T-helper 17 cell (primary cell): ENCODE results near the gene SPEG. TPM values are rescaled to one million over a fixed set of nuclear protein-coding genes. Genes with fewer than 3 reads are reported as not detected.

ENCODE experiments used
- ATAC-seq: fragments of 150-1000 bp; cut with Tn5 transposase; 2 replicates; pipeline ENCODE4 v1.10.0; 2021; ENCODE audit warnings: mild to moderate bottlenecking, moderate library complexity
- DNase-seq, 3 donors: peaks; one replicate each; pipeline versions ENCODE4 v3.0.0 to v3.0.0-alpha.2; 2020 to 2021
- H3K9me3 ChIP-seq: one replicate; pipeline ENCODE4 v1.7.0; 2013; ENCODE audit warnings: low read length, mild to moderate bottlenecking; ENCODE audit not compliant: control insufficient read depth, poor library complexity, severe bottlenecking
- H3K27ac Mint-ChIP-seq: one replicate; pipeline ENCODE4 v1.8.0; 2022; ENCODE audit warnings: mild to moderate bottlenecking, moderate library complexity, mixed read lengths
- H3K27me3 Mint-ChIP-seq: one replicate; pipeline ENCODE4 v1.8.0; 2022; ENCODE audit warnings: mixed read lengths
- H3K36me3 Mint-ChIP-seq: one replicate; pipeline ENCODE4 v1.8.0; 2022; ENCODE audit warnings: low read depth, mixed read lengths
- H3K4me1 Mint-ChIP-seq: one replicate; pipeline ENCODE4 v1.8.0; 2022; ENCODE audit warnings: mild to moderate bottlenecking, mixed read lengths
- H3K4me3 Mint-ChIP-seq: one replicate; pipeline ENCODE4 v1.8.0; 2022; ENCODE audit warnings: mild to moderate bottlenecking, moderate library complexity, mixed read lengths
- total RNA-seq, 4 donors: library from RNA in 2 of 4; stranded (reverse) in 2 of 4; gene quantifications; one replicate each; pipeline ENCODE4 v1.2.3 and lab custom pipeline; 2022 to 2026

SPEG gene
- total RNA-seq, 2 donors from 2014 or later: 7.3 to 8.4 TPM

DNA sequence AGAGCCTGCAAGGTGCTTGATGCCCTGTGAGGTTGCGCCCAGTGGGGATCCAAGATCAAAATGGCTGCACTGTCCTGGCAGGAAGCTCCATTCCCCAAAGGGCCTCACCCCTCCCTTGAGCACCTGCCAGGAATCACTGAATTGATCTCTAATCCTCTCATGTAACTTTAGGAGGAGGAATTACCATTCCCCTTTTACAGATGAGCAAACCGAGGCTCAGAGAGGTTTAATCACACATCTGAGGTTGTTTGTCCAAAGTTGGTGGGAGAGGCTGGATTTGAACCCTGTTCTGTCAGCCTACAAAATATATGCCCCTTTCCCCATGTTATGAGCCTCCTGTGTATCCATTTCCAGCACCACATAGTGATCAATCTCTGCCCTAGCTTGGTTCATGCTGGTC, 90.2 kb downstream of the SPEG start:
- H3K27me3 Mint-ChIP-seq: peaks cover 92% of the 10 kb centered on the region
- no peak overlapping the region for H3K4me3 Mint-ChIP-seq
- DNase-seq: no peak
- H3K27ac Mint-ChIP-seq: no peak overlapping the region
- no peaks in the 10 kb centered on the region for H3K9me3 ChIP-seq
- H3K36me3 Mint-ChIP-seq: peaks cover 16% of the 10 kb centered on the region
- ATAC-seq: no peak
- peaks cover 17% of the 10 kb centered on the region for H3K4me1 Mint-ChIP-seq

DNA sequence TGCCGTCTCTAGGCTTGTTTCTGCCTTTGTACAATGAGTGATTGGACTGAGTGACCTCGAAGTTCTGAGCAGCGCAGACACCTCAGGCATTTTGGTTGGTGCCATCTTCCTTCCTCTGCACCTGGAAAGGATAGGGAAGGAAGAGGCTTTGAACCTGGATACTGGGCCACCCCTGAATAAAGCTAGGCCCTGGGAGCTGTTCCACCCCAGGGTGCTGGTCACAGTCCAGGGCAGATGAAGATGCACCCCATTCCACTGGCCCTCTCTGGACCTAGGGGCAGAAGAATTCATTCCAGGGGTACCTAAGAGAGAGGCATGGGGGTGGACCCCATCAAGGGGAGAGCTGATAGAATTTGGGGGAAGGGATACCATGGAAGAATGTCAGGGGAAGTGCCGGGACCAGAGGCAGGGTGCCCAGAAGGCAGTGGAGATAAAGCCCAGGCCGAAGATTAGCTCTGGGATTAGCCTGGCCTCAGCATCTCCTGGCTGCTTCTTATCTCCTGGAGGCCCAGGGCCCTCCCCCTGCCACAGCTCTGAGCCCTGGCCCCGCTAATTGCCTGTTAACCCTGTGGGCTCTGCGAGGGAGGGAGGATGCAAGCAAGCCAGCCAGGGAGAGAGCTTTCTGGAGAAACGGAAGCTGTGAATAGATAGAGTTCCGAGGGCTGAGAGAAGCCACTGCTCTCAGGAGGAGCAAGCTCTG, 91.0 kb downstream of the SPEG start:
- peaks cover 22% of the 10 kb centered on the region for H3K4me1 Mint-ChIP-seq
- H3K27me3 Mint-ChIP-seq: peaks cover 92% of the 10 kb centered on the region
- DNase-seq (no peak), ATAC-seq (no peak)
- H3K9me3 ChIP-seq: no peaks in the 10 kb centered on the region
- no peak overlapping the region for H3K27ac Mint-ChIP-seq
- no peak overlapping the region for H3K4me3 Mint-ChIP-seq
- peaks cover 16% of the 10 kb centered on the region for H3K36me3 Mint-ChIP-seq

DNA sequence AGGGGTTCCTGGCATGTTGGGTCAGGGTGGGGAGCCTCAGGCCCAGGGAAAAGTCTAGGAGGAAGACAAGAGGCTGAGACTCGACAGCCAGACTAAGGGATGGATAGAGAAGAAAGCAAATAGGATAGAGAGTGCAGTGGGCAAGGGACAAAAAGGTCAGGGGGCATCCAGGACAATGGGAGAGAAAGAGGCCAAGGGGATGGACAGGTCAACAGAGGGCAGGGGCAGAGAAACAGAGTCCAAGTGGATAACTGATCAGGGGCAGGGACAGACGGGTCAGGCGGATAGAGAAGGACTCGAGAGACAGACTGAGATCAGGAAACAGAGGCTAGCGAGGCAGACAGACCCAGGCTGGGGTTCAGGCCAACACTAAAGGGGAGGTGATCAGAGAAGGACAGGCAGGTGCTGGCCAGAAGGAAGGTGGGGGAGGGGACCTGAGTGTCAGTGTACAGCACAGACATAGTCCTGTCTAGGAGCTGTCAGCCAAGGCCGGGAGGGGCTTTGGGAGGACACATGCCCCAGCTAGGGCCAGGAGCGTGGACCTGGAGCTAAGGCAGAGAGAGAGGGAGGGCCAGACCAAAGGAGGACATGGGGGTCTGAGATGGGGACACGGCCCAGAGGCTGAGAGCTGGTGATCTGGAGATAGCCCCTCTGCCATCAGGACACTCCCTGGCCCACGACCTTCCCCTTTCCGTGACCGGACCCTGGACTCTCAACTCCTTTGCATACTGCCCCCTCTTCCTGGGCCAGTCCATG, 91.9 kb downstream of the SPEG start:
- H3K36me3 Mint-ChIP-seq: peaks cover 16% of the 10 kb centered on the region
- DNase-seq: no peak
- peaks cover 19% of the 10 kb centered on the region for H3K4me1 Mint-ChIP-seq
- no peak overlapping the region for H3K4me3 Mint-ChIP-seq
- ATAC-seq: no peak
- H3K9me3 ChIP-seq: no peaks in the 10 kb centered on the region
- no peak overlapping the region for H3K27ac Mint-ChIP-seq
- H3K27me3 Mint-ChIP-seq: peaks cover 92% of the 10 kb centered on the region

DNA sequence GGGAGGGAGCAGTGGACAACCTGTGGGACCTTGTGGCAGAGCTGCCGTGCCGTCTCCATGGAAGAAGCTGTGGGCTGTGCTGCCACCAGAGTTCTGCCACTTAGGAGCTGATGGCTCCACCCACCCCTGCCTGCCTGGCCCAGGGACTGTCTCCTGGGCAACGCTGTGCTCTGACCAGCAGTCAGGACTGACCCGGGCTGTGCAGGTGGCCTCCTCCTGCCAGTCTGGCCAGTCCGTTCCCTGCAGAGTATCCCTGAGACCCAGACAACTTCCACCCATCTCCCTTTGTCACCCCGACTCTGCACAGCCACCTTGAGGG, 92.4 kb downstream of the SPEG start:
- peaks cover 12% of the 10 kb centered on the region for H3K36me3 Mint-ChIP-seq
- ATAC-seq: no peak
- H3K9me3 ChIP-seq: no peaks in the 10 kb centered on the region
- peaks cover 90% of the 10 kb centered on the region for H3K27me3 Mint-ChIP-seq
- no peak for DNase-seq
- H3K4me3 Mint-ChIP-seq: no peak overlapping the region
- no peak overlapping the region for H3K27ac Mint-ChIP-seq
- H3K4me1 Mint-ChIP-seq: peaks cover 14% of the 10 kb centered on the region

DNA sequence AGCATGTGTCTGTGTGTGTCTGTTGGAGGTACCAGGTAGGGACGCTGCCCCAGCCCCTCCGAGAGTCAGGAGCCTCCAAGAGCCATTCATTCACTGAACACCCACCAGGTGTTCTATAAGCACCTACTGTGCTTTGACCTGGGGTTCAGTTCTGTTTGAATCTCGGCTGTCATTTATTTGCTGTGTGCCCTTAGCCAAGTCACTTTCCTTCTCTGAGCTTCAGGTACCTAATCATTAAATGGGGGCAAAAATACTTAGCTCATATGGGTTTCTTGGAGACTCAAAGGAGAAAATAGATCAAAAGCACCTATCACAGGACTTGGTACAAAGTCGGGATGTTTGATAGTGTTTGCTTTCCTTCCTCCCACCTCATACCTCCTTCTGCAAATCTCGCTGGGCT, 92.8 kb downstream of the SPEG start:
- Mint-ChIP-seq H3K36me3 (peaks cover 10% of the 10 kb centered on the region), H3K27me3 (peaks cover 92% of the 10 kb centered on the region), H3K4me3 (no peak overlapping the region), H3K4me1 (peaks cover 13% of the 10 kb centered on the region), H3K27ac (no peak overlapping the region)
- no peak for DNase-seq
- H3K9me3 ChIP-seq: no peaks in the 10 kb centered on the region
- no peak for ATAC-seq

DNA sequence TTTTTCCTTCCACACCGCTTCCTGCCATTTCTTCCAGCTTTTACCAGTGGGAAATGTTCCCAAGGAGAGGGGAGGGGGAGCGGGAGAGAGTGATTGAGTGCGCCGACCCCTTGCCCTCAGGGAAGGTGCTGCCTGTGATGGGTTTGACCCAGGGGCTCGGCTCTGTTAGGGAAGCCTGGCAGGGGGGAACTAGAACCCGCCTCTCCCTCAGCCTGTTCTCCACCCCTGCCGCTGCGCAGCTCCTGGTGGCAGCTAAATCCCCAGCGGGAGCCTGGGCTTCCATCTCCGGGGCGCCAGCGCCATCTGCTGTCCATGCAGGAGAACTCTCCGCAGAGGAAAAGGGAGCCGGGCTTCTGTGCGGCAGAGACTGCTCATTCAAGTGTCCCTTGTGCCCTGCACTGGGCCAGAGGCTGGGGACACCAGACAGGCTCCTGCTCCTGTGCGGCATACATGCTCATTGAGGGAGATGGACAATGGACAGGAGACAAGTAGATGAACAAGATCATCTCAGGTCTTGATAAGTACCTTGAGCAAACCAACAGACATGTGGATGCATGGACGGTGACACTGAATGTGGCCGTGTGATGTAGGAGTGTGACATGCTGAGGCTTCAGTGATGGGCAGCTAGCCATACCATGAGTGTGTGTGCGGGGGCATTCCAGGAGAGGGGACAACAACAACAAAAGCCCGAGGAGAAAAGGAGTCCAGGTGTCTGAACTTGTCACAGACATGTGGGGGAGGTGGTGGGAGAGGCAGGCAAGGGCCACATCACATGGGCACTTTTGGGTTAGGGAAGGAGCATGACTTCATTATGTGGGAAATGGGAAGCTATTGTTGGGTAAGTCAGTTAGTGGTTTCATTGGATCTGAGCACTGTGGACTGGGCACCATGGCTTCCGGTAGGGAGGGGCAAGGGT, 95.7 kb downstream of the SPEG start:
- Mint-ChIP-seq H3K27ac (no peak overlapping the region), H3K4me1 (peaks cover 10% of the 10 kb centered on the region), H3K36me3 (peaks cover 15% of the 10 kb centered on the region), H3K27me3 (peaks cover 85% of the 10 kb centered on the region), H3K4me3 (no peak overlapping the region)
- no peaks in the 10 kb centered on the region for H3K9me3 ChIP-seq
- peak; percentile 94 for ATAC-seq
- peak; percentile 72 to 84 (median 79) for DNase-seq

DNA sequence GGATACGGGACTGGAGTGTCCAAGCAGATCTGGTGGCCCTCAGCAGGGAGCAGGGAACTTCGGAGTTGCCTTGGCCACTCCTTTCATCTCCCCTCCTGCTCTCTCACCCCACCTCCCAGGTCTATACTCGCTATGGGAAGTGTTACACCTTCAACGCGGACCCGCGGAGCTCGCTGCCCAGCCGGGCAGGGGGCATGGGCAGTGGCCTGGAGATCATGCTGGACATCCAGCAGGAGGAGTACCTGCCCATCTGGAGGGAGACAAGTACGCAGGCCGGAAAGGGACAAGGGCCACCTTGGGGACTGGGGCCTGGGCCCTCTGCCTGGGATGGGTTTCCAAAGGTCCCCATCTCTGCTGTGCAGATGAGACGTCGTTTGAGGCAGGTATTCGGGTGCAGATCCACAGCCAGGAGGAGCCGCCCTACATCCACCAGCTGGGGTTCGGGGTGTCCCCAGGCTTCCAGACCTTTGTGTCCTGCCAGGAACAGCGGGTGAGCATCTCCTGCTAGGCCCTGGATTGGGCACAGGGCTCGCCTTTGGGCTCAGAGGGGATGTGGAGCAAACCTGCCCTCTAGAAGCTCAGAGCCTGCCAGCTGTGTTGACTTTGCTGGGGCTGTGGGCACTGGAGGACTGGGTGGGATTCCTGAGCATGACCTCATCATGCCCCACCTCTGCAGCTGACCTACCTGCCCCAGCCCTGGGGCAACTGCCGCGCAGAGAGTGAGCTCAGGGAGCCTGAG, 97.2 kb downstream of the SPEG start:
- peaks cover 80% of the 10 kb centered on the region for H3K27me3 Mint-ChIP-seq

DNA sequence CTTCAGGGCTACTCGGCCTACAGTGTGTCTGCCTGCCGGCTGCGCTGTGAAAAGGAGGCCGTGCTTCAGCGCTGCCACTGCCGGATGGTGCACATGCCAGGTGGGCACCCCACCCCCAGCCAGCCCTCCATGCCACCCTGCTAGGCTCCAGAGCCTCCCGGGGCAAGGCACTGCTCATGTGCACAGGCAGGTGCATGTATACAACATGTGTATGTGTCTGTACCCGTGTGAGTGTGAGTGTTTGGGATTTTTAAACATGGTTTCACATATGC, 97.7 kb downstream of the SPEG start:
- no peaks in the 10 kb centered on the region for H3K9me3 ChIP-seq
- ATAC-seq: no peak
- H3K4me3 Mint-ChIP-seq: no peak overlapping the region
- DNase-seq: no peak
- H3K27me3 Mint-ChIP-seq: peaks cover 75% of the 10 kb centered on the region
- peaks cover 9% of the 10 kb centered on the region for H3K4me1 Mint-ChIP-seq
- peaks cover 11% of the 10 kb centered on the region for H3K36me3 Mint-ChIP-seq
- no peak overlapping the region for H3K27ac Mint-ChIP-seq

More for the DNA sequence above, 97.2 kb downstream of the SPEG start:
- no peaks in the 10 kb centered on the region for H3K9me3 ChIP-seq
- Mint-ChIP-seq H3K4me3 (no peak overlapping the region), H3K4me1 (peaks cover 9% of the 10 kb centered on the region), H3K27ac (no peak overlapping the region), H3K36me3 (peaks cover 11% of the 10 kb centered on the region)
- DNase-seq (no peak), ATAC-seq (no peak)

DNA sequence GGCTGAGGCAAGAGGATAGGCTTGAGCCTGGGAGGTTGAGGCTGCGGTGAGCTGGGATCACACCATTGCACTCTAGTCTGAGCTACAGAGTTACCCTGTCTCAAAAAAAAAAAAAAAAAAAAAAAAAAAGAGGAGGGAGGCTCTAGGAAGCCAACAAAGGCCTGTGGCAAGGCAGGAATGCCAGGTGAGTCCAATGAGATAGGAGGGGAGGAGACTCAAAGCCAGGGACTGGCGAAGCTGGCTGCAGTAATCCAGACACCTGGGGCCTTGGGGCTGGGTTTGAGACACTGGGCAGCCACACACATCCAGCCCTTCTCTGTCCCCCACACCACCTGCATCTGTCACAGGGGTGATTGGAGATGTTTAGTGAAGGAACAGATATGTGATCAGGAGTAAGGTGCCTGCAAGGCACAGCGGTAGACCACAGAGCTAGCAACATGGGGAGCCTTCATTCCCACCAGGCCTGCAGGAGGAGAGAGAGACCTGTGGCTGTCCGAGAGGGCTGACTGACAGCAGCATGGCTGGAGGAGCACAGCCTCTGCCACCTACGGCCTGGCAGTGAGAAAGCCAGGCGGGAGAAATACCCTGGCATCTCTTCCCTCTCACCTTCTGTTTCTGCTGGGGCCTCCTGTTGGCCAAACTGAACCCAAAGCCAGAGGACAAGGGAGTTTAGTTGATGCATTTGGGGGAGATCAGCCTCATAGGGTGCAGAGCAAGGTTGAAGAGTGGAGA, 99.5 kb downstream of the SPEG start:
- H3K4me1 Mint-ChIP-seq: peaks cover 9% of the 10 kb centered on the region
- H3K4me3 Mint-ChIP-seq: no peak overlapping the region
- H3K27ac Mint-ChIP-seq: no peak overlapping the region
- DNase-seq (no peak), ATAC-seq (no peak)
- peaks cover 57% of the 10 kb centered on the region for H3K27me3 Mint-ChIP-seq
- H3K9me3 ChIP-seq: no peaks in the 10 kb centered on the region
- H3K36me3 Mint-ChIP-seq: peaks cover 11% of the 10 kb centered on the region

DNA sequence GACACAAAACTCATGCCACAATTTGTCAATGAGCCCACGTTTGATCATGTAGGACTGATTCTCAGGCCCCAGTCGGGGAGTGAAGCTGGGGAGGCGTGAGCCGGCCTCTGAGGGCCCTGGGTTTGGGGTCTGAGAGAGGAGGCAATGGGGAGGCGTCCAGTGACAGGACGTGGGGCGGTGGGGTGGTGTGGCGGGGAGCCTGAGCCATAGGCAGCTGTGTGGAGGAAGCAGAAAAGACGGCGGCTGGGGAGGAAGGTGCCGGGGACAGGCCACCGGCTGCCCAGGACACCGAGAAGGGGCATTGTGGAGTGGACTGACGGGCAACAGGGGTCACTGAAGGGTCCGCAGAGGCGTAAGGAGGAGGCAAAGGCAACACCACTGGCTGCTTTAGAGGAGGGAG, 101.8 kb downstream of the SPEG start:
- no peak for ATAC-seq
- H3K27me3 Mint-ChIP-seq: peaks cover 34% of the 10 kb centered on the region
- H3K4me3 Mint-ChIP-seq: no peak overlapping the region
- DNase-seq: no peak
- H3K36me3 Mint-ChIP-seq: peaks cover 6% of the 10 kb centered on the region
- H3K4me1 Mint-ChIP-seq: peaks cover 4% of the 10 kb centered on the region
- no peak overlapping the region for H3K27ac Mint-ChIP-seq
- no peaks in the 10 kb centered on the region for H3K9me3 ChIP-seq

DNA sequence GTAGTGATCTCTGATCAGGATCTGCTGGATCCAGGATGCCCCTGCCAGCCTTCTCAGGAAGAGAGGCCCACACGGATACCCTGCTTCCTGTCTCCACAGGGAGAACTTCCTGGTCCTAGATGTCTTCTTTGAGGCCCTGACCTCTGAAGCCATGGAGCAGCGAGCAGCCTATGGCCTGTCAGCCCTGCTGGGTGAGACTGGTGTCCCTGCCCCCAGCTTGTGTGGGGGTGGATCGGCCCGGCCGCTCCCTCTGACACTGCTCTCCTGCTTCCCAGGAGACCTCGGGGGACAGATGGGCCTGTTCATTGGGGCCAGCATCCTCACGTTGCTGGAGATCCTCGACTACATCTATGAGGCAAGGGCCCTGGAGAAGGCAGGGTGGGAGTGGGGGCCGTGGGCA, 102.3 kb downstream of the SPEG start:
- Mint-ChIP-seq H3K27ac (no peak overlapping the region), H3K4me3 (no peak overlapping the region), H3K27me3 (peaks cover 30% of the 10 kb centered on the region), H3K4me1 (peaks cover 6% of the 10 kb centered on the region), H3K36me3 (peaks cover 6% of the 10 kb centered on the region)
- ATAC-seq: no peak
- no peaks in the 10 kb centered on the region for H3K9me3 ChIP-seq
- DNase-seq: no peak

DNA sequence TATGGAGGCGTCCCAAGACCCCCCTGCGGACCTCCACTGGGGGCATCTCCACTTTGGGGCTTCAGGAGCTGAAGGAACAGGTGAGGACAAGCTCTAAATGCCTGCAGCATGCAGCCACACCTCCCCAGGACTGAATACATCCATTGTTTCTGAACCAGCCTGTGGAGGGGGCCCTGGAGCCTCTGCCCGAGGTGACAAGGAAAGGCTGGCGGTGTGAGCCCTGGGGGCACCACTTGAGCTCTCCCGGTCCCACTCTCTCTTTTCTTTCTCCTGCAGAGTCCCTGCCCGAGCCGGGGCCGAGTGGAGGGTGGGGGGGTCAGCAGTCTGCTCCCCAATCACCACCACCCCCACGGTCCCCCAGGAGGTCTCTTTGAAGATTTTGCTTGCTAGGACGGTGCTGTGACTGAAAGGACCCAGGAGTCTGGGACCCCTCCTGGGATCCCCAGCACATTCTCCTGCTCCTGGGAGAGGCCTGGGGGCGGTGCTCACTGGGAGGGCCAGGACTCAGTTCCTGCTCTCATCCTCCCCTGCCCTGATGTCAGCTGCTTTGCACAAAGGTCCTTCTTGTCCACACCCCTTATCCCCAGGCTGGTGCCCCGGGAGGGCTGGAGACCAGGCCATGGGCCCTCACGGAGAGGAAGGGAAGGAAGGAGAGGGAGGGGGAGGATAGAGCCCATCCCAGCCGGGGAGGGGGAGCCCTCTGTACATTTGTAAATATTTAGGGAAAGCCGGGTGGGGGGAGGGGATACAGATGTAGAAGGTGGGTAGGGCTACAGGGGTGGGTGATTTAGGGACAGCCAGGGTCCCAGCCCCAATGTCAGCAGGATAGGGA, 103.2 kb downstream of the SPEG start:
- DNase-seq (no peak), ATAC-seq (no peak)
- H3K27ac Mint-ChIP-seq: no peak overlapping the region
- H3K4me3 Mint-ChIP-seq: no peak overlapping the region
- no peaks in the 10 kb centered on the region for H3K9me3 ChIP-seq
- peaks cover 6% of the 10 kb centered on the region for H3K36me3 Mint-ChIP-seq
- peaks cover 14% of the 10 kb centered on the region for H3K4me1 Mint-ChIP-seq
- peaks cover 21% of the 10 kb centered on the region for H3K27me3 Mint-ChIP-seq
